ENCODE results near the gene BTBD19.
"Not testable (repeated sequence)": the region's sequence is repeated elsewhere in the genome, so short reads cannot be mapped to it uniquely, and the experiment has no call there.

Gene BTBD19, protein sequence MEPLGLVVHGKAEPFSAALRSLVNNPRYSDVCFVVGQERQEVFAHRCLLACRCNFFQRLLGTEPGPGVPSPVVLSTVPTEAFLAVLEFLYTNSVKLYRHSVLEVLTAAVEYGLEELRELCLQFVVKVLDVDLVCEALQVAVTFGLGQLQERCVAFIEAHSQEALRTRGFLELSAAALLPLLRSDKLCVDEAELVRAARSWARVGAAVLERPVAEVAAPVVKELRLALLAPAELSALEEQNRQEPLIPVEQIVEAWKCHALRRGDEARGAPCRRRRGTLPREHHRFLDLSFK

GRCh38 chr1:44808063-44808937 lies at the start of gene BTBD19:
Gene BTBD19 (plus strand): TSS chr1:44808523. CDS start chr1:44808821, 298 bp downstream.
- H3K4me1 ChIP-seq (ENCODE audit: control insufficient read depth, insufficient read depth, low read length), result peaks cover 62% of the 10 kb centered on the region
- peak within 1 kb of the TSS; percentile 80 for H3K4me3 ChIP-seq (ENCODE audit: low read length)
- DNase-seq (ENCODE audit: low read depth), result peak; percentile 98
- H3K9ac ChIP-seq (ENCODE audit: low read length), result peak within 1 kb of the TSS; percentile 93
- H3K9me3 ChIP-seq (ENCODE audit: control insufficient read depth, low read length), result no peaks in the 10 kb centered on the region
- peaks cover 24% of the 10 kb centered on the region for H3K36me3 ChIP-seq (ENCODE audit: control insufficient read depth, insufficient read depth, low read length, severe bottlenecking)
- no peaks in the 10 kb centered on the region for H3K27me3 ChIP-seq (replicated peaks; ENCODE audit: control insufficient read depth, insufficient read depth, low read length)

GRCh38 chr1:44759077-44759476 lies 49.2 kb upstream of the BTBD19 start:
- DNase-seq (ENCODE audit: low read depth), result no peak
- Histone ChIP-seq H3K4me1 (ENCODE audit: control insufficient read depth, insufficient read depth, low read length) (no peaks in the 10 kb centered on the region), H3K36me3 (ENCODE audit: control insufficient read depth, insufficient read depth, low read length, severe bottlenecking) (no peaks in the 10 kb centered on the region), H3K9ac (ENCODE audit: low read length) (no peak overlapping the region), H3K9me3 (ENCODE audit: control insufficient read depth, low read length) (no peaks in the 10 kb centered on the region), H3K4me3 (ENCODE audit: low read length) (no peak overlapping the region), H3K27me3 (replicated peaks; ENCODE audit: control insufficient read depth, insufficient read depth, low read length) (no peaks in the 10 kb centered on the region)

DNA sequence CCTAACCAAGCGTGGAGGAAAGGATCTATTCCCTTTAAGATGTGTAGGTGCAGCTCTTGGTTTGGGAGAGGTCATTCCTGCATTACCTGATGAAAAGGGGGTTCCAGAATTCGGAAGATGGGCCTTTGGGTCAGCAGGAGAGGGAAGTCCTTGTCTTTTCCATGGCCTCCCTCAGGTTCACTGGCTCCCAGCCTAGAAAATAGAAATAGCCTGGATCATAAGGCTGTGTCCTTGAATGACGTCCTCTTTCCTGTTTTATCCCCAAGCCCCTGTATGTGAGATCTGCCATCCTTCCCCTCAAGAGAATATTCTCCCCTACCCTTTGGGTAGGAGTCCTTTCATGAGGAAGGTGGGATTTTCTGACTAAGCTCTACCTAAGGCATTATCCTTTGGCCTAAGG lies 47.4 kb upstream of the BTBD19 start:
- Histone ChIP-seq H3K27me3 (replicated peaks; ENCODE audit: control insufficient read depth, insufficient read depth, low read length) (no peaks in the 10 kb centered on the region), H3K4me1 (ENCODE audit: control insufficient read depth, insufficient read depth, low read length) (no peaks in the 10 kb centered on the region), H3K9ac (ENCODE audit: low read length) (no peak overlapping the region), H3K36me3 (ENCODE audit: control insufficient read depth, insufficient read depth, low read length, severe bottlenecking) (no peaks in the 10 kb centered on the region), H3K4me3 (ENCODE audit: low read length) (no peak overlapping the region), H3K9me3 (ENCODE audit: control insufficient read depth, low read length) (no peaks in the 10 kb centered on the region)
- no peak for DNase-seq (ENCODE audit: low read depth)

DNA sequence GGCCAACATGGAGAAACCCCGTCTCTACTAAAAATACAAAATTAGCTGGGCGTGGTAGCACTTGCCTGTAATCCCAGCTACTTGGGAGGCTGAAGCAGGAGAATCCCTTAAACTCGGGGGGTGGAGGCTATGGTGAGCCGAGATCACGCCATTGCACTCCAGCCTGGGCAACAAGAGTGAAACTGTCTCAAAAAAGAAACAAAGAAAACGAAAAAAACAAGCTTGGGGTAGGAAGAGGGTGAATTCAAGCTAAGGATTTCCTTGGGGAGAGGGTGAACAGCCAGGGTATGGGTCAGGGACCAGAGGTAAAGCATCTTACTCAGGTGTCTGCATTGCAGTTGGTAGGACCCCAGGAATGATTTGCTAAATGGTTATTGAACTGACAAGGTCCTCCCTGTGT lies 41.9 kb upstream of the BTBD19 start:
- H3K9ac ChIP-seq (ENCODE audit: low read length); H3K9me3 ChIP-seq (ENCODE audit: control insufficient read depth, low read length); DNase-seq (ENCODE audit: low read depth); H3K27me3 ChIP-seq (replicated peaks; ENCODE audit: control insufficient read depth, insufficient read depth, low read length); H3K4me3 ChIP-seq (ENCODE audit: low read length); H3K4me1 ChIP-seq (ENCODE audit: control insufficient read depth, insufficient read depth, low read length); H3K36me3 ChIP-seq (ENCODE audit: control insufficient read depth, insufficient read depth, low read length, severe bottlenecking): not testable (repeated sequence)

GRCh38 chr1:44775078-44775929 lies 33.0 kb upstream of the BTBD19 start, which contains the start of gene RPS8:
Gene RPS8 (plus strand): TSS chr1:44775540. CDS start chr1:44775597, 57 bp downstream.
- peaks cover 29% of the 10 kb centered on the region for H3K4me1 ChIP-seq (ENCODE audit: control insufficient read depth, insufficient read depth, low read length)
- peak; percentile 98 for DNase-seq (ENCODE audit: low read depth)
- peak within 1 kb of the TSS; percentile 89 for H3K4me3 ChIP-seq (ENCODE audit: low read length)
- H3K9ac ChIP-seq (ENCODE audit: low read length), result peak within 1 kb of the TSS; percentile 97
- no peaks in the 10 kb centered on the region for H3K9me3 ChIP-seq (ENCODE audit: control insufficient read depth, low read length)
- no peaks in the 10 kb centered on the region for H3K27me3 ChIP-seq (replicated peaks; ENCODE audit: control insufficient read depth, insufficient read depth, low read length)
- peaks cover 39% of the 10 kb centered on the region for H3K36me3 ChIP-seq (ENCODE audit: control insufficient read depth, insufficient read depth, low read length, severe bottlenecking)

DNA sequence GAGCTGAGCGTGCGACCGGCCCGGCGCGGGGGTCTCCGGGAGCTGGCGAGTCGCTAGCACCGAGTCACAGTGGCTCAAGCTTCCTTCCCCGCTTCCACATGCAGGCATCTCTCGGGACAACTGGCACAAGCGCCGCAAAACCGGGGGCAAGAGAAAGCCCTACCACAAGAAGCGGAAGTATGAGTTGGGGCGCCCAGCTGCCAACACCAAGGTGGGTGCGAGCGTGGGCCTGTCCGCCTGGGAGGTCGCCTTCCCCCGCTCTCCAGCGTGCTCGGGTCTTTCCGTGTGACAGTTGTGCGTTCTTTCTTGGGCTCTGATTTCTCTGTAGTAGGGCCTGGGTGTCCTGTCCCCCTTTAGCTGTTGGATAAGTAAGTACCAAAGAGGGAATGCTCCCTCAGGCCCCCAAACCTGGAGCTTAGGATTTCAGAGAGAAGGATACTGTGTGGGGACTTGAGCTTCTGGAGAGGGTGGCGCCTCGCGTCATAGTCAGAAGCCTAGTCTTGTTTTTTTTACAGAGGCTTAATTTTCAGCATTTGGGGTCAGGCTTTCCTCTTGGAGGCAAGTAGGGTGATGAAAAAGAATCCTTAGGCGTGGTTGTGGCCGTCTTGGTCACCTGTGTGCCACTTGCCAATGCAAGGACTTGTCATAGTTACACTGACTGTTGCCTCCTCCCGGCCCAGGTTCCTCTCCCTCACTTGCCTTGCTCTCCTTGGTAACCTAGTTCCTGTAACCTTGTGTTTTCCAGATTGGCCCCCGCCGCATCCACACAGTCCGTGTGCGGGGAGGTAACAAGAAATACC lies 32.2 kb upstream of the BTBD19 start:
- Histone ChIP-seq H3K9me3 (ENCODE audit: control insufficient read depth, low read length) (no peaks in the 10 kb centered on the region), H3K4me1 (ENCODE audit: control insufficient read depth, insufficient read depth, low read length) (peaks cover 29% of the 10 kb centered on the region), H3K27me3 (replicated peaks; ENCODE audit: control insufficient read depth, insufficient read depth, low read length) (no peaks in the 10 kb centered on the region), H3K4me3 (ENCODE audit: low read length) (peak overlapping the region; percentile 89), H3K9ac (ENCODE audit: low read length) (peak overlapping the region; percentile 97), H3K36me3 (ENCODE audit: control insufficient read depth, insufficient read depth, low read length, severe bottlenecking) (peaks cover 47% of the 10 kb centered on the region)
- DNase-seq (ENCODE audit: low read depth), result peak; percentile 40

- peaks cover 51% of the 10 kb centered on the region for H3K36me3 ChIP-seq (ENCODE audit: control insufficient read depth, insufficient read depth, low read length, severe bottlenecking)
- peak overlapping the region; percentile 97 for H3K9ac ChIP-seq (ENCODE audit: low read length)
- H3K9me3 ChIP-seq (ENCODE audit: control insufficient read depth, low read length), result no peaks in the 10 kb centered on the region
- H3K4me3 ChIP-seq (ENCODE audit: low read length), result peak overlapping the region; percentile 89
- H3K4me1 ChIP-seq (ENCODE audit: control insufficient read depth, insufficient read depth, low read length), result peaks cover 29% of the 10 kb centered on the region
- no peaks in the 10 kb centered on the region for H3K27me3 ChIP-seq (replicated peaks; ENCODE audit: control insufficient read depth, insufficient read depth, low read length)
- no peak for DNase-seq (ENCODE audit: low read depth)
Measured at GRCh38 chr1:44776730-44777068, 31.6 kb upstream of the BTBD19 start.

GRCh38 chr1:44777547-44777946 lies 30.8 kb upstream of the BTBD19 start:
- Histone ChIP-seq H3K4me1 (ENCODE audit: control insufficient read depth, insufficient read depth, low read length) (peaks cover 29% of the 10 kb centered on the region), H3K27me3 (replicated peaks; ENCODE audit: control insufficient read depth, insufficient read depth, low read length) (no peaks in the 10 kb centered on the region), H3K4me3 (ENCODE audit: low read length) (peak overlapping the region; percentile 89), H3K36me3 (ENCODE audit: control insufficient read depth, insufficient read depth, low read length, severe bottlenecking) (peaks cover 51% of the 10 kb centered on the region), H3K9ac (ENCODE audit: low read length) (peak overlapping the region; percentile 97), H3K9me3 (ENCODE audit: control insufficient read depth, low read length) (no peaks in the 10 kb centered on the region)
- no peak for DNase-seq (ENCODE audit: low read depth)

- Histone ChIP-seq H3K36me3 (ENCODE audit: control insufficient read depth, insufficient read depth, low read length, severe bottlenecking) (peaks cover 51% of the 10 kb centered on the region), H3K9ac (ENCODE audit: low read length) (peak overlapping the region; percentile 97), H3K27me3 (replicated peaks; ENCODE audit: control insufficient read depth, insufficient read depth, low read length) (no peaks in the 10 kb centered on the region), H3K4me3 (ENCODE audit: low read length) (peak overlapping the region; percentile 89), H3K9me3 (ENCODE audit: control insufficient read depth, low read length) (no peaks in the 10 kb centered on the region), H3K4me1 (ENCODE audit: control insufficient read depth, insufficient read depth, low read length) (peaks cover 29% of the 10 kb centered on the region)
- no peak for DNase-seq (ENCODE audit: low read depth)
Measured at GRCh38 chr1:44777969-44778635, 30.2 kb upstream of the BTBD19 start.

Measured in adipocyte (in vitro differentiated cells).